Right ventricle myocardium inferior (tissue), 1 donor: ENCODE measurements around the gene PLIN5. TPM values are rescaled to one million over a fixed set of nuclear protein-coding genes. Genes with fewer than 3 reads are reported as not detected.
A peak's percentile ranks its signal among the peaks of the same experiment; 100 is the strongest.
"Not testable (repeated sequence)": the region's sequence is repeated elsewhere in the genome, so short reads cannot be mapped to it uniquely, and the experiment has no call there.

Source experiments
- ATAC-seq: fragments of 200-7000 bp; cut with Tn5 transposase; one replicate; pipeline ENCODE4 v1.9.1; 2020; ENCODE audit warnings: mild to moderate bottlenecking, moderate library complexity
- DNase-seq: peaks from one replicate; pipeline ENCODE4 v3.0.0; 2021; ENCODE audit errors: missing footprints
- intact Hi-C: fragments of 100-400 bp; cut with DNase I; formaldehyde crosslinking; loops from one replicate; pipeline ENCODE4 v1.11.0; 2022
- total RNA-seq: library from RNA; stranded (reverse); fragmentation: NEBNext Ultra II Directional; extraction: Animal tissue kit (Norgen Biotek cat#: 25700); gene quantifications from one replicate; pipeline ENCODE4 v1.2.1, GENCODE V29; 2021
- donor health status: DM: no; HTN: yes; CAD: no; lungs with severe emphysema.

Gene PLIN5
- total RNA-seq, 1 donor from 2014 or later: 50.4 TPM

- intact Hi-C loops: loop anchor here (10.0 kb wide), 1 partner anchor 255 kb away; the partner anchor contains the start of gene SHD
- DNase-seq (no peak), ATAC-seq (no peak)
Measured at GRCh38 chr19:4529924-4530522, 5.0 kb downstream of the PLIN5 start.

- intact Hi-C loops: no loop called here
- DNase-seq: no peak
- no peak for ATAC-seq
Measured at GRCh38 chr19:4528843-4529242, 6.2 kb downstream of the PLIN5 start.

GRCh38 chr19:4527377-4527776, 7.6 kb downstream of the PLIN5 start:
- ATAC-seq, intact Hi-C loops: not testable (repeated sequence)

GRCh38 chr19:4525563-4526002, 9.4 kb downstream of the PLIN5 start:
- no peak for DNase-seq
- ATAC-seq: no peak
- intact Hi-C loops: no loop called here

More at GRCh38 chr19:4527377-4527776, 7.6 kb downstream of the PLIN5 start:
- DNase-seq: not testable (repeated sequence)

- intact Hi-C loops: no loop called here
- ATAC-seq (peak; percentile 37), DNase-seq (no peak)
Measured at GRCh38 chr19:4524808-4525562, 10.0 kb downstream of the PLIN5 start.

- intact Hi-C loops: no loop called here
- ATAC-seq (no peak), DNase-seq (no peak)
Measured at GRCh38 chr19:4523306-4524110, 11.5 kb downstream of the PLIN5 start.

GRCh38 chr19:4522291-4523002, 12.6 kb downstream of the PLIN5 start:
- DNase-seq: no peak
- intact Hi-C loops: no loop called here
- ATAC-seq: no peak

GRCh38 chr19:4521888-4522242, 13.2 kb downstream of the PLIN5 start:
- ATAC-seq: no peak
- intact Hi-C loops: no loop called here

GRCh38 chr19:4521170-4521887, 13.7 kb downstream of the PLIN5 start:
- intact Hi-C loops: no loop called here

More at GRCh38 chr19:4521888-4522242, 13.2 kb downstream of the PLIN5 start:
- no peak for DNase-seq

GRCh38 chr19:4519521-4520277, 15.3 kb downstream of the PLIN5 start:
- ATAC-seq: peak; percentile 70

More at GRCh38 chr19:4521170-4521887, 13.7 kb downstream of the PLIN5 start:
- no peak for DNase-seq
- ATAC-seq: no peak

GRCh38 chr19:4519172-4519496, 15.9 kb downstream of the PLIN5 start:
- ATAC-seq: no peak
- intact Hi-C loops: no loop called here
- DNase-seq: no peak

More at GRCh38 chr19:4519521-4520277, 15.3 kb downstream of the PLIN5 start:
- DNase-seq: no peak
- intact Hi-C loops: no loop called here

GRCh38 chr19:4518345-4519171, 16.5 kb downstream of the PLIN5 start, which contains the start of gene PLIN4:
Gene PLIN4 (minus strand): TSS chr19:4518486. CDS start chr19:4518272, 214 bp downstream.
- ATAC-seq: peak; percentile 82
- intact Hi-C loops: no loop called here
- DNase-seq: peak; percentile 87

GRCh38 chr19:4517451-4518057, 17.5 kb downstream of the PLIN5 start:
- ATAC-seq: no peak
- intact Hi-C loops: no loop called here
- no peak for DNase-seq

- intact Hi-C loops: no loop called here
- no peak for DNase-seq
- ATAC-seq: peak; percentile 52
Measured at GRCh38 chr19:4516939-4517300, 18.1 kb downstream of the PLIN5 start.

GRCh38 chr19:4516199-4516938, 18.7 kb downstream of the PLIN5 start:
- ATAC-seq (peak; percentile 14), DNase-seq (no peak)
- intact Hi-C loops: no loop called here

- intact Hi-C loops: no loop called here
- ATAC-seq (no peak), DNase-seq (no peak)
Measured at GRCh38 chr19:4515732-4516131, 19.3 kb downstream of the PLIN5 start.
